K562 (cell line): ENCODE measurements around the gene FSTL1. TPM values are rescaled to one million over a fixed set of nuclear protein-coding genes. Genes with fewer than 3 reads are reported as not detected.

Source experiments
- BHLHE40 ChIP-seq: IDR thresholded peaks from 2 replicates; pipeline ENCODE4 v1.6.1; 2011; ENCODE audit warnings: low read length, improper control_type of control experiment
- CCNT2 ChIP-seq: IDR thresholded peaks from 2 replicates; pipeline ENCODE4 v1.6.1; 2011; ENCODE audit warnings: borderline replicate concordance, low read depth, mild to moderate bottlenecking, moderate library complexity, mixed read lengths, low read length; ENCODE audit not compliant: insufficient read length; ENCODE audit errors: extremely low read depth
- NEUROD1 ChIP-seq: fragments of 150-350 bp; IDR thresholded peaks from 2 replicates; pipeline ENCODE4 v1.6.1; 2014; ENCODE audit warnings: borderline replicate concordance, low read length, low read depth; ENCODE audit not compliant: partially characterized antibody
- RBM15 ChIP-seq: fragments of 200-400 bp; formaldehyde crosslinking; IDR thresholded peaks from 2 replicates; pipeline ENCODE4 v1.6.1; 2018; ENCODE audit warnings: mild to moderate bottlenecking, low read length, moderate library complexity; ENCODE audit not compliant: insufficient read depth
- RREB1 ChIP-seq: fragments of 250-450 bp; sonication (Bioruptor Pico); IDR thresholded peaks from 2 replicates; pipeline ENCODE4 v1.4.0; 2020
- SMAD1 ChIP-seq: fragments of 150-350 bp; IDR thresholded peaks from 2 replicates; pipeline ENCODE4 v1.6.1; 2014; ENCODE audit warnings: low read length, low read depth; ENCODE audit not compliant: partially characterized antibody
- ZBTB26 ChIP-seq: fragments of 450-650 bp; formaldehyde crosslinking; IDR thresholded peaks from 2 replicates; pipeline ENCODE4 v1.4.0; 2022; ENCODE audit warnings: missing genetic modification characterization
- ZBTB8A ChIP-seq: fragments of 450-650 bp; IDR thresholded peaks from 2 replicates; pipeline ENCODE4 v1.6.1; 2018; ENCODE audit warnings: mild to moderate bottlenecking, moderate library complexity; ENCODE audit not compliant: partially characterized antibody
- ZNF140 ChIP-seq: fragments of 250-450 bp; sonication (Bioruptor Pico); IDR thresholded peaks from 2 replicates; pipeline ENCODE4 v1.8.0; 2021; ENCODE audit warnings: moderate library complexity, mild to moderate bottlenecking, inconsistent platforms
- polyA plus RNA-seq, 8 experiments: library from polyadenylated mRNA; depleted of rRNA in 4 of 8; stranded (reverse) in 5 of 8; unstranded in 3 of 8; fragments of >200 nt; fragmentation: Nextera tagmentation in 2 of 8; fragmentation: Illumina TruSeq in 1 of 8; extraction: Ambion mirVana in 2 of 8; extraction: Trizol in 1 of 8; gene quantifications; 2 replicates each; pipeline versions ENCODE4 v1.2.1 to v1.2.3, GENCODE V29; 2011 to 2014; ENCODE audit warnings: inconsistent platforms in 1 of 8, missing spikeins in 1 of 8
- total RNA-seq, 7 experiments: library from RNA; depleted of rRNA in 6 of 7; stranded (reverse); fragments of >200 nt in 6 of 7; fragmentation: Illumina TruSeq in 2 of 7; extraction: Trizol in 2 of 7; gene quantifications; 2 replicates each; pipeline versions ENCODE4 v1.2.1 to v1.2.3, GENCODE V29; 2011 to 2021; ENCODE audit warnings: low replicate concordance in 1 of 7

FSTL1 gene
- total and polyA plus RNA-seq, 9 of the 15 experiments (the other 6 are each of a cell fraction or from before 2014, with no cell fraction given), result 0.01 to 0.58 (median 0.08) TPM; not detected in 2

GRCh38 chr3:120477781-120478180 lies 27.0 kb upstream of the FSTL1 start (continued):
- TF ChIP-seq RREB1 (CRISPR knock-in tag) (no peak), CCNT2 (no peak), ZBTB8A (no peak), ZNF140 (CRISPR knock-in tag) (no peak), NEUROD1 (no peak), RBM15 (no peak), ZBTB26 (no peak), BHLHE40 (no peak), SMAD1 (no peak)
